Testis (tissue), 3 donors: ENCODE data around the gene PLD1. TPM values are rescaled to one million over a fixed set of nuclear protein-coding genes. Genes with fewer than 3 reads are reported as not detected.
A peak's percentile ranks its signal among the peaks of the same experiment; 100 is the strongest.

Experiments used
- DNase-seq: peaks from one replicate; pipeline ENCODE4 v3.0.0-alpha.2; 2019
- H3K27ac ChIP-seq, 2 donors: fragments of 200-600 bp; sonication (generic); one replicate each; pipeline ENCODE4 v1.5.1; 2019
- H3K27me3 ChIP-seq: fragments of 200-600 bp; sonication (generic); one replicate; pipeline ENCODE4 v1.5.1; 2019
- H3K36me3 ChIP-seq: fragments of 200-600 bp; sonication (generic); one replicate; pipeline ENCODE4 v1.5.1; 2017; ENCODE audit warnings: low read depth; ENCODE audit errors: missing control alignments
- H3K4me1 ChIP-seq: fragments of 200-600 bp; sonication (generic); one replicate; pipeline ENCODE4 v1.5.1; 2019
- H3K4me3 ChIP-seq, 2 donors: fragments of 200-600 bp; sonication (generic); one replicate each; pipeline ENCODE4 v1.5.1; 2017 to 2019
- H3K9me3 ChIP-seq: fragments of 200-600 bp; sonication (generic); one replicate; pipeline ENCODE4 v1.5.1; 2017
- CTCF ChIP-seq, 3 experiments: fragments of 450-650 bp in 2 of 3; fragments of 200-600 bp in 1 of 3; sonication (generic) in 1 of 3; IDR thresholded peaks; one replicate each; pipeline ENCODE4 v1.5.1; 2016 to 2019; ENCODE audit warnings: antibody characterized with exemption in 3 of 3, mild to moderate bottlenecking in 2 of 3, moderate library complexity in 1 of 3
- POLR2A ChIP-seq: fragments of 450-650 bp; IDR thresholded peaks from one replicate; pipeline ENCODE4 v1.6.1; 2017; ENCODE audit warnings: antibody characterized with exemption, mild to moderate bottlenecking, moderate library complexity
- WGBS, 2 donors: methylation state at CpG; one replicate each; pipeline ENCODE4 v1.1.5; 2018; 5-methylcytosine and 5-hydroxymethylcytosine counted together
- intact Hi-C: fragments of 100-400 bp; cut with DNase I; formaldehyde crosslinking; loops from one replicate; pipeline ENCODE4 v1.15.1; 2023; ENCODE audit warnings: low total_unique reads
- polyA plus RNA-seq: library from polyadenylated mRNA; stranded (reverse); fragments of 350-450 nt; fragmentation: Illumina TruSeq; extraction: RNeasy Lipid Tissue Mini Kit (QIAGEN cat#74804); gene quantifications from one replicate; pipeline ENCODE4 v1.2.3, GENCODE V29; 2014; ENCODE audit warnings: low read depth, low replicate concordance; ENCODE audit not compliant: insufficient read depth
- total RNA-seq, 2 donors: library from RNA; depleted of rRNA; stranded (reverse); fragments of >200 nt; gene quantifications; one replicate each; pipeline ENCODE4 v1.2.3, GENCODE V29; 2016

Gene PLD1
- total and polyA plus RNA-seq, 3 donors from 2014 or later: 10.7 to 27.4 (median 19.1) TPM

GRCh38 chr3:171712171-171712938, 97.9 kb downstream of the PLD1 start:
- H3K27ac ChIP-seq: no peak overlapping the region
- DNase-seq: no peak
- H3K4me1 ChIP-seq: no peaks in the 10 kb centered on the region
- intact Hi-C loops: no loop called here
- TF ChIP-seq CTCF (IDR thresholded peaks at IDR 0.05): no peak
- no peak for TF ChIP-seq POLR2A
- no peaks in the 10 kb centered on the region for H3K27me3 ChIP-seq
- WGBS, 2 donors: 70 to 81% methylated on average over 8 of the region's 8 CpGs
- H3K4me3 ChIP-seq: no peak overlapping the region
- H3K9me3 ChIP-seq: no peaks in the 10 kb centered on the region
- no peaks in the 10 kb centered on the region for H3K36me3 ChIP-seq

- intact Hi-C loops: no loop called here
- no peak overlapping the region for H3K4me3 ChIP-seq
- DNase-seq: no peak
- no peak overlapping the region for H3K27ac ChIP-seq
- H3K9me3 ChIP-seq: no peaks in the 10 kb centered on the region
- no peaks in the 10 kb centered on the region for H3K4me1 ChIP-seq
- no peaks in the 10 kb centered on the region for H3K36me3 ChIP-seq
- WGBS, 2 donors: 89% methylated on average over 3 of the region's 3 CpGs
- no peaks in the 10 kb centered on the region for H3K27me3 ChIP-seq
- TF ChIP-seq CTCF (IDR thresholded peaks at IDR 0.05) (no peak), POLR2A (no peak)
Observed at GRCh38 chr3:171711461-171712170, 98.7 kb downstream of the PLD1 start.

GRCh38 chr3:171710359-171710758, 99.9 kb downstream of the PLD1 start:
- TF ChIP-seq CTCF (IDR thresholded peaks at IDR 0.05) (no peak), POLR2A (no peak)
- peak; percentile 63 for DNase-seq
- Histone ChIP-seq H3K4me1 (no peaks in the 10 kb centered on the region), H3K4me3 (peak overlapping the region; percentile 32 to 39), H3K9me3 (no peaks in the 10 kb centered on the region), H3K36me3 (no peaks in the 10 kb centered on the region), H3K27ac (no peak overlapping the region), H3K27me3 (no peaks in the 10 kb centered on the region)
- 76 to 86% methylated on average over 16 to 17 of the region's 17 CpGs for WGBS, 2 donors
- intact Hi-C loops: no loop called here

GRCh38 chr3:171704814-171705213, 105.5 kb downstream of the PLD1 start:
- intact Hi-C loops: no loop called here
- WGBS, 2 donors: 90 to 94% methylated on average over 8 of the region's 8 CpGs

More at GRCh38 chr3:171704814-171705213, 105.5 kb downstream of the PLD1 start:
- no peak overlapping the region for H3K27ac ChIP-seq
- TF ChIP-seq CTCF (IDR thresholded peaks at IDR 0.05) (no peak), POLR2A (no peak)
- no peaks in the 10 kb centered on the region for H3K4me1 ChIP-seq
- no peaks in the 10 kb centered on the region for H3K27me3 ChIP-seq
- H3K4me3 ChIP-seq: no peak overlapping the region
- H3K36me3 ChIP-seq: no peaks in the 10 kb centered on the region
- no peak for DNase-seq
- no peaks in the 10 kb centered on the region for H3K9me3 ChIP-seq
